ENCODE measurements around the gene EME2. TPM values are rescaled to one million over a fixed set of nuclear protein-coding genes. Genes with fewer than 3 reads are reported as not detected.

Gene EME2
- total RNA-seq, 4 donors from 2014 or later = 8.8 to 14.4 (median 10.1) TPM

DNA sequence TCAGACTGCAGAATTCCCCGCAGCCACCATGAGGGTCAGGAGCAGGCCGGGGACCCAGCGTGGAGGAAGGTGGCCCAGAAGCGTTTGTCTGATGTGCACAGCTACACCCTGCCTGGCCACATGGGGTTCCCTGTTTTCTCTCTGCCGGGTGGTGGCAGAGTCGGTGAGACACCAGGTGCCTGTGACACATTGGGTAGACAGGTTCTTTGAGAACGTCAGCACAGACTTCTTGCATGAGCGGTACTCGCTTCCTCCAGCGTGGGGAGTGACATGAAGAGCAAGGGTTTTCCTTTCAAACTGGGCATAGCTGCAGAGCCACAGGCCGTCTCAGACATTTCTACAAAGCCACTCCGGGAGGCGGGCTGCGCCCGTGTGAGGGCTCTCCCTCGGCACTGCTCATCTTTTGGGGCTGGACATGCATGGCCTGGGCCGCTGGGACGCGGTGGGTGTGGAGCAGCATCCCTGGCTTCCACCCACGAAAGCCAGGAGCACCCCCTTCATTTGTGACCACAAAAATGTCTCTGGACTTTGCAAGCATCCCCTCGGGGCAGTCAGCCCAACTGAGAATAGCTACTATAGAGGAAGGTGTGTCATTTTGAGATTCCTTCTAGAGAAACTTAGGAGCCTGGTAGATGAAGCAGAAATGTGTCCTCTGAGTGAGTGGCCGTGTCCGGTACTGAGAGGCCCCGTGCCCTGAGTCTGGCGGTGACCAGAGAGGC, 27.3 kb upstream of the EME2 start:
- Histone ChIP-seq H3K4me3 (no peak overlapping the region), H3K9me3 (no peaks in the 10 kb centered on the region), H3K4me1 (peaks cover 0 to 6% (median 0%) of the 10 kb centered on the region in 3 donors), H3K36me3 (peaks cover 31 to 97% (median 38%) of the 10 kb centered on the region in 3 donors), H3K27me3 (no peaks in the 10 kb centered on the region), H3K27ac (no peak overlapping the region)
- intact Hi-C loops (cut with DNase I) = no loop called here
- no peak for DNase-seq
- TF ChIP-seq POLR2A (IDR thresholded peaks at IDR 0.05) (no peak), CTCF (IDR thresholded peaks at IDR 0.05) (no peak)
- 79 to 85% methylated on average over 6 to 8 of the region's 25 CpGs for WGBS, 2 donors

DNA sequence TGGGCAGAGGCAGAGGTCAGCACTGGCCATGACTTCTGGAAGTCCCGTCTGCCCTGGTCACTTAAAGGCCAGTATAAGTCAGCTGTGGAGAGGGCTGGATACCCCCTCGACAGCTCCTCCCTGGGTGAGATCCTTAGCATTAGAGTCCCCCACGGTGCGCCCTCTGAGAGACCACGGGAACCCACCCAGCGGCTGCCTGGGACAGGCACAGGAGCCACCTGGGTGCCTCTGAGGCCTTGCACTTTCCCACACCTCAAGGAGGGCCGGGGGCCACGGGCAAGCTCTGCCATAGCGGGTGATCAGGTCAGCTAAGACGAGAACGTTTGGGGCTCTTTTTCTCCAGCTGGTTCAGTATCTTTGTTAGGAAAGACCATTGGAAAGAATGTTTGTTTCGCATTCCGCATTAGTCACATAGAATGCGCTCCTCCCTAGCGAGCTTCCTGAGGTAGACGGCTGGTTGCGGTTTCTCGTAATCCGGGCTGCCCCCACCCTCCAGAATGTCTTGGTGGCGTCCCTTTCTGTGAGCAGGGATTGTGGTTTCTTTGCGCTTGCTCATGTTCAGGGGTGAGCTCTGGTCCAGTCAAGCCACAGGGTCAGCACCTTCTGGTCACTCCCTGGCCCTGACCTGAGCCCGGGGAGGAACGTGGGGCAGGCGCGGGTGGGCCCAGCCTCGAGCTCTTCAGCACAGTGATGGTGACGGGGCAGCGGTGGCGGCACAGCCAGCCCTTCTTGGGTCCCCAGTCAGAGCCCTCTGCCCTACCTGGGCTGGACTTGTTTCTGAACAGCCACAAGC, 26.5 kb upstream of the EME2 start:
- no peak for DNase-seq
- WGBS, 2 donors = 89 to 97% methylated on average over 14 to 15 of the region's 29 CpGs
- Histone ChIP-seq H3K9me3 (no peaks in the 10 kb centered on the region), H3K27ac (no peak overlapping the region), H3K27me3 (no peaks in the 10 kb centered on the region), H3K36me3 (peaks cover 31 to 97% (median 37%) of the 10 kb centered on the region in 3 donors), H3K4me3 (no peak overlapping the region), H3K4me1 (peaks cover 0 to 6% (median 0%) of the 10 kb centered on the region in 3 donors)
- intact Hi-C loops (cut with DNase I) = no loop called here
- TF ChIP-seq CTCF (IDR thresholded peaks at IDR 0.05) = no peak
- no peak for TF ChIP-seq POLR2A (IDR thresholded peaks at IDR 0.05)

GRCh38 chr16:1746693-1747195, 25.9 kb upstream of the EME2 start:
- Histone ChIP-seq H3K27ac (no peak overlapping the region), H3K27me3 (no peaks in the 10 kb centered on the region), H3K4me3 (no peak overlapping the region), H3K36me3 (peaks cover 31 to 97% (median 41%) of the 10 kb centered on the region in 3 donors), H3K9me3 (no peaks in the 10 kb centered on the region), H3K4me1 (peaks cover 0 to 6% (median 0%) of the 10 kb centered on the region in 3 donors)
- no peak for TF ChIP-seq POLR2A (IDR thresholded peaks at IDR 0.05)
- TF ChIP-seq CTCF (IDR thresholded peaks at IDR 0.05) = no peak
- 90 to 100% methylated on average over 1 to 13 of the region's 31 CpGs for WGBS, 2 donors
- DNase-seq = no peak
- intact Hi-C loops (cut with DNase I) = no loop called here

GRCh38 chr16:1747934-1748333, 24.7 kb upstream of the EME2 start:
- intact Hi-C loops (cut with DNase I) = no loop called here
- Histone ChIP-seq H3K36me3 (peaks cover 31 to 99% (median 41%) of the 10 kb centered on the region in 3 donors), H3K27ac (no peak overlapping the region), H3K4me1 (peaks cover 0 to 6% (median 0%) of the 10 kb centered on the region in 3 donors), H3K27me3 (no peaks in the 10 kb centered on the region), H3K4me3 (no peak overlapping the region), H3K9me3 (no peaks in the 10 kb centered on the region)
- 60% methylated on average over 1 of the region's 11 CpGs; no CpG with 5 or more reads in 1 of the 2 donors for WGBS, 2 donors
- DNase-seq = no peak
- no peak for TF ChIP-seq POLR2A (IDR thresholded peaks at IDR 0.05)
- TF ChIP-seq CTCF (IDR thresholded peaks at IDR 0.05) = no peak
